GM18498 (cell line): Measurements from ENCODE around the gene PROX2.

ENCODE experiments used
- ATAC-seq: cut with Tn5 transposase; IDR thresholded peaks from one replicate; pipeline ENCODE4 v1.9.1; 2021; ENCODE audit warnings: mild to moderate bottlenecking, moderate library complexity; ENCODE audit not compliant: unreplicated experiment

Gene PROX2

GRCh38 chr14:74875941-74876913, at the start of gene PROX2:
PROX2 (minus strand) TSS chr14:74876145; CDS start chr14:74863834, 12,311 bp downstream.
- no peak for ATAC-seq

- no peak for ATAC-seq
Observed at GRCh38 chr14:74924061-74924460, 48.1 kb upstream of the PROX2 start.

GRCh38 chr14:74922752-74923401, 46.9 kb upstream of the PROX2 start, which contains the start of gene RPS6KL1:
RPS6KL1 (minus strand) TSS chr14:74923260; CDS start chr14:74921541, 1,719 bp downstream.
- peak; percentile 91 for ATAC-seq

- ATAC-seq = no peak
Observed at GRCh38 chr14:74921987-74922751, 46.2 kb upstream of the PROX2 start.

- no peak for ATAC-seq
Observed at GRCh38 chr14:74921053-74921620, 45.2 kb upstream of the PROX2 start.

GRCh38 chr14:74920281-74920680, 44.3 kb upstream of the PROX2 start:
- no peak for ATAC-seq

- ATAC-seq = no peak
Observed at GRCh38 chr14:74919421-74920165, 43.6 kb upstream of the PROX2 start.

- ATAC-seq = no peak
Observed at GRCh38 chr14:74918380-74918779, 42.4 kb upstream of the PROX2 start.

GRCh38 chr14:74917646-74918081, 41.7 kb upstream of the PROX2 start:
- ATAC-seq = no peak

- no peak for ATAC-seq
Observed at GRCh38 chr14:74917178-74917543, 41.2 kb upstream of the PROX2 start.

- no peak for ATAC-seq
Observed at GRCh38 chr14:74915826-74916225, 39.9 kb upstream of the PROX2 start.

- ATAC-seq = no peak
Observed at GRCh38 chr14:74915426-74915825, 39.5 kb upstream of the PROX2 start.

GRCh38 chr14:74913986-74914573, 38.1 kb upstream of the PROX2 start:
- no peak for ATAC-seq

- ATAC-seq = no peak
Observed at GRCh38 chr14:74913393-74913910, 37.5 kb upstream of the PROX2 start.

GRCh38 chr14:74912801-74913200, 36.9 kb upstream of the PROX2 start:
- ATAC-seq = no peak

- no peak for ATAC-seq
Observed at GRCh38 chr14:74912111-74912510, 36.2 kb upstream of the PROX2 start.

- ATAC-seq = no peak
Observed at GRCh38 chr14:74911704-74912103, 35.8 kb upstream of the PROX2 start.

- ATAC-seq = no peak
Observed at GRCh38 chr14:74911221-74911620, 35.3 kb upstream of the PROX2 start.

GRCh38 chr14:74910556-74910955, 34.6 kb upstream of the PROX2 start:
- ATAC-seq = no peak
